Cardiac muscle cell (in vitro differentiated cells and primary cell): ENCODE results near the gene UNG. TPM values are rescaled to one million over a fixed set of nuclear protein-coding genes. Genes with fewer than 3 reads are reported as not detected.

Source experiments
- DNase-seq, 2 donors: peaks; one replicate each; pipeline versions ENCODE4 v3.0.0 to v3.0.0-alpha.2; 2010 to 2017; ENCODE audit warnings: low read depth in 1 of 2, low spot score in 1 of 2
- H3K27ac ChIP-seq: fragments of 200-600 bp; sonication (generic); 2 replicates; pipeline ENCODE4 v1.5.1; 2016
- H3K27me3 ChIP-seq: fragments of 200-600 bp; sonication (generic); 2 replicates; pipeline ENCODE4 v1.6.0; 2016; ENCODE audit warnings: control low read depth
- H3K36me3 ChIP-seq: fragments of 200-600 bp; sonication (generic); 2 replicates; pipeline ENCODE4 v1.5.1; 2016; ENCODE audit warnings: control low read depth
- H3K4me1 ChIP-seq: fragments of 200-600 bp; sonication (generic); 2 replicates; pipeline ENCODE4 v1.8.1; 2017; ENCODE audit warnings: low read depth, mild to moderate bottlenecking, mixed run types
- H3K4me3 ChIP-seq: fragments of 200-600 bp; sonication (generic); 2 replicates; pipeline ENCODE4 v1.5.1; 2016; ENCODE audit warnings: mild to moderate bottlenecking
- H3K9me3 ChIP-seq: fragments of 200-600 bp; sonication (generic); 2 replicates; pipeline ENCODE4 v1.5.1; 2017; ENCODE audit warnings: low read depth, mild to moderate bottlenecking, control low read depth
- polyA plus RNA-seq: library from polyadenylated mRNA; unstranded; fragments of >200 nt; fragmentation: Nextera tagmentation; extraction: Ambion mirVana; gene quantifications from 2 replicates; pipeline ENCODE4 v1.2.1, GENCODE V29; 2016
- total RNA-seq: library from RNA; depleted of rRNA; stranded (reverse); fragments of >200 nt; gene quantifications from 2 replicates; pipeline ENCODE4 v1.2.3, GENCODE V29; 2016
- TF ChIP-seq, protein P1 (sequence below): IDR thresholded peaks from 2 replicates; pipeline ENCODE4 v1.5.1; 2012; ENCODE audit warnings: low read depth, mild to moderate bottlenecking, low read length

The UNG gene
- total and polyA plus RNA-seq, 2 experiments from 2014 or later = 85.7 to 133 TPM

DNA sequence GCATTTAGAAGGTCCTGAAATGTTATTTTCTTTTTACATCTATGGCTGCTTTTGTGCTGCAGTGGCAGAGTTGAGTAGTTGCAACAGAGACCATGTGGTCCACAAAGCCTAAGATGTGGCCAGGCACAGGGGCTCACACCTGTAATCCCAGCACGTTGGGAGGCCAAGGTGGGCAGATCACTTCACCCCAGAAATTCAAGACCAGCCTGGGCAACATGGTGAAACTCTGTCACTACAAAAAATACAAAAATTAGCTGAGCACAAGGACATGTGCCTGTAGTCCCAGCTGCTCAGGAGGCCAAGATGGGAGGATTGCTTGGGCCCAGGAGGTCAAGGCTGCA is 31.6 kb upstream of the UNG start:
- H3K36me3 ChIP-seq = peaks cover 21% of the 10 kb centered on the region
- no peak for DNase-seq
- no peak overlapping the region for H3K4me3 ChIP-seq
- H3K27me3 ChIP-seq = no peaks in the 10 kb centered on the region
- no peak overlapping the region for H3K27ac ChIP-seq
- TF ChIP-seq, protein P1, sequence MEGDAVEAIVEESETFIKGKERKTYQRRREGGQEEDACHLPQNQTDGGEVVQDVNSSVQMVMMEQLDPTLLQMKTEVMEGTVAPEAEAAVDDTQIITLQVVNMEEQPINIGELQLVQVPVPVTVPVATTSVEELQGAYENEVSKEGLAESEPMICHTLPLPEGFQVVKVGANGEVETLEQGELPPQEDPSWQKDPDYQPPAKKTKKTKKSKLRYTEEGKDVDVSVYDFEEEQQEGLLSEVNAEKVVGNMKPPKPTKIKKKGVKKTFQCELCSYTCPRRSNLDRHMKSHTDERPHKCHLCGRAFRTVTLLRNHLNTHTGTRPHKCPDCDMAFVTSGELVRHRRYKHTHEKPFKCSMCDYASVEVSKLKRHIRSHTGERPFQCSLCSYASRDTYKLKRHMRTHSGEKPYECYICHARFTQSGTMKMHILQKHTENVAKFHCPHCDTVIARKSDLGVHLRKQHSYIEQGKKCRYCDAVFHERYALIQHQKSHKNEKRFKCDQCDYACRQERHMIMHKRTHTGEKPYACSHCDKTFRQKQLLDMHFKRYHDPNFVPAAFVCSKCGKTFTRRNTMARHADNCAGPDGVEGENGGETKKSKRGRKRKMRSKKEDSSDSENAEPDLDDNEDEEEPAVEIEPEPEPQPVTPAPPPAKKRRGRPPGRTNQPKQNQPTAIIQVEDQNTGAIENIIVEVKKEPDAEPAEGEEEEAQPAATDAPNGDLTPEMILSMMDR = no peak
- H3K9me3 ChIP-seq = no peaks in the 10 kb centered on the region
- H3K4me1 ChIP-seq = no peaks in the 10 kb centered on the region

DNA sequence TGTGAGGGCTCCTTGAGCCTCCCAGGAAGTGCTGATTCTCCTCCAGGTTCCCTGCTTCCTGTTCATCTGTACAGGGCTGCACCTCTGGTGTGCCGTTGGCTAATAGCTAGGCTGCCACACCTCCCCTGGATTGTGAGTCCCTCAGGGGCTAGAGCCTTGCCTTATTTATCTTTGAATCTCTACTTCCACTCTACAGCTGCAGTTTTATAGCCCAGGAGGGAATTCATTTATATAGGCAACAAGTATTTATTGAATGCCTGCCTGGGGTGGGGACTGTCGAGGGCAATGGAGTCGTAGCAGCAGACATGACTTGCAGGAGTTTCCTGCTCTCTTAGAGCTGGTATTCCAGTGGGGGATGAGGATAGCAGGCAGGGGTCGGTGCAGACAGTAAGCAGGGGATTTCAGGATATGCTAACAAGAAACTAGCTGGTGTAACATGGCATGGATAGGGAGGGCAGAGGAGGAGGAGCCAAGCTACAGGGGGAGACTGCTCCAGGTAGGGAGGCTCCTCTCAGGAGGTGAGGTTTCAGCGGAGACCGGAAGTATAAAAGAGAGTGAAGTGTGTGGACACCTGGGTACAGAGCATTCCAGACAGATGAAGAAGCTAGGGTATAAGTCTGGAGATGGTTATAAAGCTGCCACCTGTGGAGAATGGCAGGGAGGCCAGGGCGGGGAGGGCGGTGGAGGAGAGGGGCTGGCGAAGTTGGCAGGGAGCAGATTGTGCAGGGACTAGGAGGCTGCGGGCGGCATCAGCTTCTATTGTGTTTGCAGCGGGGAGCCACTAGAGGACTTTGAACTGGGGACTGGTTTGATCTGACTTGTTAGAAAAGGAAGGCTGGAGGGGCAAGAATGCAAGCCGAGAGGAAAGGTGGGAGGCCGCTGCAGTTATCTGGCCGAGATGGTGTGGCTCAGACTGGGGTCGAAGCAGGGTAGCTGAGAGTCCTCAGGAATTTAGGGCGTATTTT is 27.8 kb upstream of the UNG start:
- no peaks in the 10 kb centered on the region for H3K27me3 ChIP-seq
- H3K36me3 ChIP-seq = peaks cover 45% of the 10 kb centered on the region
- DNase-seq = peak in 1 of 2 donors; percentile 1
- H3K27ac ChIP-seq = no peak overlapping the region
- no peaks in the 10 kb centered on the region for H3K9me3 ChIP-seq
- H3K4me1 ChIP-seq = no peaks in the 10 kb centered on the region
- TF ChIP-seq, protein P1 = no peak
- no peak overlapping the region for H3K4me3 ChIP-seq

DNA sequence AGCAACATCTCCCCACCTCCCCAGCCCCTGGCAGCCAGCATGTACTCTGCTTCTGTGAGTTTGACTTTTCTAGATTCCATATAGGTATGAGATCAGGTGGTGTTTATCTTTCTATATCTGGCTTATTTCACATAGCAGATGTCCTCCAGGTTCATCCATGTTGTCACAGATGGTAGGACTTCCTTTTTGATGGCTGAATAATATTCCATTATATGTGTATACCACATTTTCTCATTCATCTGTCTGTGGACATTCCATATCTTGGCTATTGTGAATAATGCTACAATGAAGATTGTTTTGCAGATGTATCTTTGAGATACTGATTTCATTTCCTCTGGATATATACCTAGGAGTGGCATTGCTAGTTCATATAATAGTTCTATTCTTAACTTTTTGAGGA is 22.5 kb upstream of the UNG start:
- H3K36me3 ChIP-seq = peaks cover 36% of the 10 kb centered on the region
- H3K27me3 ChIP-seq = no peaks in the 10 kb centered on the region
- TF ChIP-seq, protein P1 = no peak

DNA sequence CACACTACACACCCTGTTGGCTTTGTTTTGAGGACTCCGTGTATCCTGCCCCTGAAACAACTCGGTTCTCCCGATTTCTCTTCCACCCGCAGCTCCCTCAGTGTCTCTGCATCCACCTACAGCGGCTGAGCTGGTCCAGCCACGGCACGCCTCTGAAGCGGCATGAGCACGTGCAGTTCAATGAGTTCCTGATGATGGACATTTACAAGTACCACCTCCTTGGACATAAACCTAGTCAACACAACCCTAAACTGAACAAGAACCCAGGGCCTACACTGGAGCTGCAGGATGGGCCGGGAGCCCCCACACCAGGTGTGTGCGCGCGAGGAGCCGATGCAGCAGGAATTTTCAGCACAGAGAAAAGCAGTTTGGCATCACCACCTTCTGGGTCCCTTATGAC is 14.6 kb upstream of the UNG start:
- TF ChIP-seq, protein P1 = no peak
- no peak for DNase-seq

More for the DNA sequence above, 22.5 kb upstream of the UNG start:
- H3K27ac ChIP-seq = no peak overlapping the region
- DNase-seq = no peak
- no peak overlapping the region for H3K4me3 ChIP-seq
- no peaks in the 10 kb centered on the region for H3K4me1 ChIP-seq
- H3K9me3 ChIP-seq = no peaks in the 10 kb centered on the region

DNA sequence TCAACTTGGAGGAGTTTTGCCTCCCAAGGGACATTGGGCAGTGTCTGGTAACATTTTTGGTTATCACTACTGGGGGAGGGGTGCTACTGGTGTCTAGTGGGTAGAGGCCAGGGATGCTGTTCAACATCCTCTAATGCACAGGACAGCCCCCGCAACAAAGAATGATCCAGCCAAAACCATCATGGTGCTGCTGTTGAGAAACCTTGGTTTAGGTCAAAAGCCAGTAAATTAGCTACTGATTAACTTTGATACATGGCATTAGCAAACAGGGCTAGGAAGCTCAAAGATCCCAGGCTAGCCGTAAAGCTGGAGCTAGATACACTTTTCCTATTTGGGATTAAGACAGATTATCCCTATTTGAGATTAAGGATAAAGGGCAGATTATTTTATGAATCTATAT is 13.0 kb upstream of the UNG start:
- DNase-seq = no peak
- Histone ChIP-seq H3K9me3 (no peaks in the 10 kb centered on the region), H3K27ac (no peak overlapping the region), H3K4me1 (no peaks in the 10 kb centered on the region), H3K36me3 (peaks cover 67% of the 10 kb centered on the region), H3K4me3 (no peak overlapping the region), H3K27me3 (no peaks in the 10 kb centered on the region)
- TF ChIP-seq, protein P1 = no peak

More for the DNA sequence above, 14.6 kb upstream of the UNG start:
- Histone ChIP-seq H3K27me3 (no peaks in the 10 kb centered on the region), H3K4me1 (no peaks in the 10 kb centered on the region), H3K36me3 (peaks cover 66% of the 10 kb centered on the region), H3K9me3 (no peaks in the 10 kb centered on the region), H3K4me3 (no peak overlapping the region), H3K27ac (no peak overlapping the region)
